ENCODE results near the gene PCBP4.

The PCBP4 gene

GRCh38 chr3:51927061-51927977 is 39.9 kb downstream of the PCBP4 start (continued):
- TF ChIP-seq PATZ1 (CRISPR knock-in tag; IDR thresholded peaks at IDR 0.05; ENCODE audit: borderline replicate concordance) (no peak), ZNF565 (CRISPR knock-in tag; conservative IDR thresholded peaks at IDR 0.05; ENCODE audit: low read depth) (no peak), OSR1 (CRISPR knock-in tag; IDR thresholded peaks at IDR 0.05) (no peak)

- no peak for TF ChIP-seq PATZ1 (CRISPR knock-in tag; IDR thresholded peaks at IDR 0.05; ENCODE audit: borderline replicate concordance)
- ATAC-seq: no peak
Observed at GRCh38 chr3:51921081-51921578, 46.1 kb downstream of the PCBP4 start.

- no peak for ATAC-seq
- TF ChIP-seq SNAI2 (CRISPR knock-in tag; IDR thresholded peaks at IDR 0.05): no peak
- TF ChIP-seq GLIS3 (CRISPR knock-in tag; IDR thresholded peaks at IDR 0.05): no peak
- TF ChIP-seq TOX (CRISPR knock-in tag; IDR thresholded peaks at IDR 0.05; ENCODE audit: borderline replicate concordance): no peak
- TF ChIP-seq CSDC2 (CRISPR knock-in tag; IDR thresholded peaks at IDR 0.05): no peak
- TF ChIP-seq PATZ1 (CRISPR knock-in tag; IDR thresholded peaks at IDR 0.05; ENCODE audit: borderline replicate concordance): no peak
- no peak for TF ChIP-seq ZFP3 (CRISPR knock-in tag; IDR thresholded peaks at IDR 0.05)
- no peak for TF ChIP-seq ZNF8 (CRISPR knock-in tag; IDR thresholded peaks at IDR 0.05)
- TF ChIP-seq ESRRG (CRISPR knock-in tag; IDR thresholded peaks at IDR 0.05): no peak
- no peak for TF ChIP-seq TSHZ2 (CRISPR knock-in tag; IDR thresholded peaks at IDR 0.05)
- no peak for TF ChIP-seq TCF4 (CRISPR knock-in tag; IDR thresholded peaks at IDR 0.05; ENCODE audit: borderline replicate concordance)
- no peak for TF ChIP-seq ISL1 (CRISPR knock-in tag; IDR thresholded peaks at IDR 0.05)
- TF ChIP-seq CREB5 (CRISPR knock-in tag; IDR thresholded peaks at IDR 0.05; ENCODE audit: low read depth): no peak
Observed at GRCh38 chr3:51916418-51916817, 50.8 kb downstream of the PCBP4 start.

GRCh38 chr3:51908026-51908425 is 59.2 kb downstream of the PCBP4 start:
- ATAC-seq: no peak
- TF ChIP-seq ESRRG (CRISPR knock-in tag; IDR thresholded peaks at IDR 0.05): no peak
- no peak for TF ChIP-seq GLIS3 (CRISPR knock-in tag; IDR thresholded peaks at IDR 0.05)
- TF ChIP-seq TOX (CRISPR knock-in tag; IDR thresholded peaks at IDR 0.05; ENCODE audit: borderline replicate concordance): no peak
- TF ChIP-seq ARNTL (CRISPR knock-in tag; IDR thresholded peaks at IDR 0.05; ENCODE audit: borderline replicate concordance, low read depth): no peak
- no peak for TF ChIP-seq RARB (CRISPR knock-in tag; IDR thresholded peaks at IDR 0.05)
- no peak for TF ChIP-seq ZFP3 (CRISPR knock-in tag; IDR thresholded peaks at IDR 0.05)
- no peak for TF ChIP-seq CSDC2 (CRISPR knock-in tag; IDR thresholded peaks at IDR 0.05)
- no peak for TF ChIP-seq PPARA (CRISPR knock-in tag; IDR thresholded peaks at IDR 0.05; ENCODE audit: borderline replicate concordance)
- no peak for TF ChIP-seq ZFP30 (CRISPR knock-in tag; IDR thresholded peaks at IDR 0.05)
- no peak for TF ChIP-seq SNAI2 (CRISPR knock-in tag; IDR thresholded peaks at IDR 0.05)
- TF ChIP-seq ZNF8 (CRISPR knock-in tag; IDR thresholded peaks at IDR 0.05): no peak
- no peak for TF ChIP-seq POU6F1 (CRISPR knock-in tag; IDR thresholded peaks at IDR 0.05; ENCODE audit: borderline replicate concordance, low read depth)
- no peak for TF ChIP-seq CREB5 (CRISPR knock-in tag; IDR thresholded peaks at IDR 0.05; ENCODE audit: low read depth)

Data from SK-N-SH treated with all-trans-retinoic acid at 6 μM for 48 hours (cell line).